HG02678 (cell line): ENCODE results near the gene LGALS1.
"Not testable (repeated sequence)": the region's sequence is repeated elsewhere in the genome, so short reads cannot be mapped to it uniquely, and the experiment has no call there.

ENCODE experiments used
- ATAC-seq: cut with Tn5 transposase; IDR thresholded peaks from one replicate; pipeline ENCODE4 v1.9.1; 2021; ENCODE audit warnings: mild to moderate bottlenecking, moderate library complexity; ENCODE audit not compliant: unreplicated experiment

LGALS1 gene

DNA sequence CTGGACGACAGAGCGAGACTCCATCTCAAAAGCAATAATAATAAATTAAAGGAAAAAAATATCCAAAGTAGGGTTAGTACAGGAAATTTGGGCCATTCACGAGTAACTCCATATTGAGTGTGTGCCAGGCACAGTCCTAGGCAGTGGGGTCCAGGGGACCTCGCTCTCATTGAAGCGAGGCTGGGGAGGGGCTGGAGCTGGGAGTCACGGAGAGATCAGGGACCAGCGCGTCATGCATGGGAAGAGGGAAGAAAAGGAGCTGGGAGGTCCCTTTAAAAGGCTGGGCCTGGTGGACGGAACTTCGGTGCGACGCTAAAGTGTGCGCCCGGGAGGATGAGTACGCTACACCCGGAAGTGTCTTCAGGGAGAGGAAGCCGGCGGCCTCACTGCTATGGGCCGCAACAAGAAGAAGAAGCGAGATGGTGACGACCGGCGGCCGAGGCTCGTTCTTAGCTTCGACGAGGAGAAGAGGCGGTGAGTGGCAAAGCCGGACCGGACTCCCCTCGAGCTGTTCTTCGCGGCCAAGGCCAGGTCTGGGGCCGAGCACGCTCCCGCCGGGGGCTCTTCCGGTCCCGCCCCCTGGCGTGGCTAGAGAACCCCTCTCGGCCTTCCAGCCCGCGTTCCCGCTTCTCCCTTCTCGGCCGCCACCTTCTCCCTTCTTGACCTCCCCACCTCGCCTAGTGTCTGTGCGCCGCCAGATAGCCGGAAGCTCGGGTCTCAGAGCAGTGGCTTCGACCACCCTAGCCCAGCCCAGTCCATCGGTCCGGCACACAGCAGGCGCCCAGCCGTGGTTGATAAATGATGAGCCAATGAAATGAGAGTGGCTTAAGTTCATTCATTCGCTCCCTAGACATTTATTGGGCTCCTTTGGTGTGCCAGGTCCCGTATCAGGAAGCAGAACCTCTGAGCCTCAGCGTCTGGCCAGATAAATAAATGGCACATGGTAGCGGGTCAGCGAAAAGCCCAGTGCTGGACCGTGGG, 10.9 kb downstream of the LGALS1 start, which contains the start of gene NOL12:
NOL12 (plus strand) TSS at position 342 of the 981 bp plus-strand sequence; CDS start at position 392, 50 bp downstream.
- peak; percentile 87 for ATAC-seq

GRCh38 chr22:37690407-37690806, 15.0 kb downstream of the LGALS1 start:
- ATAC-seq = no peak

DNA sequence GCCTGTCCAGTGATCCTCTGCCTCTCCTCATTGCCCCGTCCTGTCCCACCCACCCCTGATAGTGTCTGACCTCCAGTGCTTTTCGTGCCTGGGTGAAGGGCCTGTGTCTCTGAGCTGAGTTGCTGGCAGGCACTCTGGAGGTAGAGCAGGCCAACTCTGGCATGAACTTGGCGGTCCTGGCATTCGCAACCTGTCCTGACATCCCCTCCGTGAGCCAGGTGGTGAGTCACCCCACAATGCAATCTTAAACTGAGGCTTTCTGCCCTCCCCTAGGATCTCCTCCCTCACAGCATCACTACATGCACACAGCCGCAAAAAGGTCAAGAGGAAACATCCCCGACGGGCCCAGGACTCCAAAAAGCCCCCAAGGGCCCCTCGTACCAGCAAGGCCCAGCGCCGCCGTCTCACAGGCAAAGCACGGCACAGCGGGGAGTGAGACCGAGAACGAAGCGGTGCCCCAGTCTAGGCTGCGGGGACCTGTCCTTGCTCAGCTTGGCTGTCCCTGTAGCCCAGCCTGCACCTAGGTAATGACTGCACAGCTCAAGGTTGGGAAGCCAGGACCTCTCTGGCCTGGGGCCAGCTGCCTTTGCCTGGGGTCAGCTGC, 15.6 kb downstream of the LGALS1 start:
- ATAC-seq = no peak

GRCh38 chr22:37692627-37693285, 17.3 kb downstream of the LGALS1 start:
- ATAC-seq = no peak

GRCh38 chr22:37694131-37694530, 18.7 kb downstream of the LGALS1 start:
- ATAC-seq = not testable (repeated sequence)

GRCh38 chr22:37696260-37696656, 20.8 kb downstream of the LGALS1 start:
- not testable (repeated sequence) for ATAC-seq

DNA sequence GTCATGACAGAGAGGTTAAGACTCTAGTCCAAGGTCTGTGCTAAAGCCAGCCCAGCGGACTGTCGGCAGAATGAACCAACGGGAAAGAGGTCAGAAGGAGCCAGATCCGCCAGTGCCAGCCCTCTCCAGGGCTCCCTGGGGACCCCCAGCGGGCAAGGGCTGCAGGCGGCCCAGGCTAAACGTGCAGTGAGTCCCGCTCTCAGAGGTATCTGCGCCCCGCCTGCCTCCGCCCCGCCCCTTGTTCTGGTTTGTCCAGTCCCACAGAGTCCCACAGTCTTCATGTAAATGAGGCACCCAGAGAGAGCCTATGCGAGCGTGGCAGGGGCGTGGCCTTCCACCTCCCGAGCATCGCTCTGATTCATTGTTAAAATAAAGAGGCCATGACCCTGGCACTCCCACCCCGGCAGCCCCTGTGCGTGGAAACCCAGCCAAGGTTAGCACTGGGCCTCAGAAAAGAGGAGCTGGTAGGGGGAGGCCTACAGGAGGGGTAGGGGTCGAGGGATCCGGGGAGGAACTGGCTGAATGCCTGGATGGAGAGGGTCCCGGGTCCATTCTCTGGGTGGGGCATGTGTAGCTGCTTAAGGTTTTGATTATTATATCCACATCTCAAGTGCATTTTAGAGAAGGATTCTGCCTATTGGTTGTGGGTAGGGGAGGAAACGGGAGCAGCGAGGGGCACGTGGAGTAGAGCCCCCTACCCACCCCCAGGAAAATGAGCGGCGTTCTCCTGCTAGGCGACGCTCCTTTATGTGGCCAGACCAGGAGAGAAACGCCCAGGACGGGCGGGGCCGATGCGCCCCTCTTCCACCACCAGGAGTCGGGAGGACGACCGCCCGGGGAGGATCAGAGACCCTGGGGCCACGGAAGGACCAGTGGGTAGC, 21.5 kb downstream of the LGALS1 start, which contains the start of gene TRIOBP:
TRIOBP (plus strand) TSS at position 392 of the 881 bp plus-strand sequence. CDS start 4,318 bp downstream, outside the sequence.
- peak; percentile 94 for ATAC-seq

DNA sequence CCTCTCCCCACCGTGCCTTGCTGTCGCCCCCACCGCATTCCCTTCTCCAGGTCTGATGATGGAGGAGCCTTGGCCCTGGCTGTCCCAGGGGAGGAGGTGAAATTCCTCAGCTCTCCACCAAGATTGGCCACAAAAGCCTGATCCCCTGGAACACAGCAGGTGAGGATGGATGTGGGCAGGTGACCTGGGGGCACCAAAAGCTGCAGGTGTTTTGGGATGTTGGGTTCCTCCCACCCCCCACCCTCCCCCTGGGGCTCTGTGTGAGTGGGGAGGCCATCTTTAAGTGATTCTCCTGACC, 22.1 kb downstream of the LGALS1 start:
- ATAC-seq = no peak

- no peak for ATAC-seq
Measured at GRCh38 chr22:37701141-37701786, 25.8 kb downstream of the LGALS1 start.

DNA sequence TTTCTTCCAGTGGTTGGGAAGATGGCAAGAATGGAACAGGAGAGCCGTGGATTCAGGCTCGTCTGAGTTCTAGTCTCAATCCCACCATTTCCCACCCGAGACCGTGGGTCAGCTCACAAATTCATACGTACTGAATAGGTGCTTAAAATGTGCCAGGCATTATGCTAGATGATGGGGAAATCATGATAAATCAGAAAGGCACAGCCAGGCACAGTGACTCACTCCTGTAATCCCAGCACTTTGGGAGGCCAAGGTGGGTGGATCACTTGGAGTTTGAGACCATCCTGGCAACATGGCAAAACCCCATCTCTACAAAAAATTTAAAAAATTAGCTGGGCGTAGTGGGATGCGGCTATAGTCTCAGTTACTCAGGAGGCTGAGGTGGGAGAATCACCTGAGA, 28.5 kb downstream of the LGALS1 start:
- ATAC-seq = no peak

DNA sequence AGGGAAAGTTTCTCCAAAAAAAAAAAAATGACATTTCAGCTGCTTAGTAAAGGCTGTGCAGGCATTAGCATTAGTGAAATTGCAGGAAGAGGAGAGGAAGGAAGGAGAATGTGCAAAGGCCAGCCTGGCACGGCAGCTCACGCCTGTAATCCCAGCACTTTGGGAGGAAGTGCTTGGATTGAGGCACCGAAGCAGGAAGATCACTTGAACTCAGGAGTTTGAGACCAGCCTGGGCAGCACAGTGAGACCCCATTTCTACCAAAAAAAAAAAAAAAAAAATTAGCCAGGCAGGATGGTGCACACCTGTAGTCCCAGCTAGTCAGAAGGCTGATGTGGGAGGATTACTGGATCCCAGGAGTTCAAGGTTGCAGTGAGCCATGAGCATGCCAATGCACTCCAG, 29.2 kb downstream of the LGALS1 start:
- ATAC-seq = no peak

DNA sequence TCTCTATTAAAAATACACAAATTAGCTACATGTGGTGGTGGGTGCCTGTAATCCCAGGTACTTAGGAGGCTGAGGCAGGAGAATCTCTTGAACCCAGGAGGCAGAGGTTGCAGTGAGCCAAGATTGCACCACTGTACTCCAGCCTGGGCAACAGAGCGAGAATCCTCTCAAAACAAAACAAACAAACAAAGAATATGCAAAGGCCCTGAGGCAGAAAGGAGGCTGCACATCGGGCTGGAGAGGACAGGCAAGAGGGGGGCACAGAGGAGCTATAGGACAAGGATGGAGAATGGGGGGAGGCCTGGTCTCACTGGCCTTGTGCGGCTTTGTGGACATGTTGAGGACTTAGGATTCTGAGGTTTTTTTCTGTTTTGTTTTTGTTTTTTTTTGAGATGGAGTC, 29.8 kb downstream of the LGALS1 start:
- no peak for ATAC-seq

DNA sequence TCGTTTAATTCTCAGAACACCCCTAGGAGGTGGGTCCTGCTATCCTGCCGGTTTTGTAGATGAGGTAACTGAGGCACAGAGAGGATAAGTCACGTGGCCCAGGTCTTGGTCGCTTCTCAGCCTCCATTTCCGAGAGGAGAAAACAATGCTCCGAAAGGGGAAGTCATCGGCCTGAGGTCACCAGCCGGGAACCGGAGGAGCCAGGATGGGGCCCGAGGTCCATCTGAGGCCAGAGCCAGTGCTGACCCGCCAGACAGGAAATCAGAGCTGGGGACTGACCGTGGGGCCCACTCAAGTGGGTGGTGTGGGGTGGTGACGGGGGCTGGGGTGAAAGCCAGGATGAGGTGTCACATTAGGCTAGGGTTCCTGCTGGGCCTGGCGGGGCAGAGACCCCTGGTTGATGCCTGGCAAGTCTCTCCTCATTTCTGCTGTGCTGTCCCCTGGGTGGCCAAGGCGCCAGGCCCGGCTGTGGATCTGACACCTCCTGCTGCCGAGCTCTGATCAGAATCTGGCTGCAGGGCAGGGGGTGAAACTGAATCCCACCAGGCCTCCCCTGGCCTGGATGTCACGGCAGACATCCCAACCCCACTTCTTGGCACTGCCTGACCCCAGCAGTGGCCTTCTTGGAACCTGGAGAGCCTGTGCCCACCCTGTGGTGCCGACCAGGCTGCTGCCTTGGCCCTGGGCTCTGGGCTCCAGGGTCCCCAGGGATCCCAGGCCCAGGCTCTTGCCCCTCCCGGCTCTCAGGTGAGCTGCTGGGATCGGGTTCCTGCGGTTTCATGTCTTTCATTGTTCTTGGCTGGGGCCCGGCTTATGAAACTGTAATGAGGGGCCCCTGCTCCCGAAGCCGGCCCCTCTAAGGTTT, 33.4 kb downstream of the LGALS1 start:
- no peak for ATAC-seq

DNA sequence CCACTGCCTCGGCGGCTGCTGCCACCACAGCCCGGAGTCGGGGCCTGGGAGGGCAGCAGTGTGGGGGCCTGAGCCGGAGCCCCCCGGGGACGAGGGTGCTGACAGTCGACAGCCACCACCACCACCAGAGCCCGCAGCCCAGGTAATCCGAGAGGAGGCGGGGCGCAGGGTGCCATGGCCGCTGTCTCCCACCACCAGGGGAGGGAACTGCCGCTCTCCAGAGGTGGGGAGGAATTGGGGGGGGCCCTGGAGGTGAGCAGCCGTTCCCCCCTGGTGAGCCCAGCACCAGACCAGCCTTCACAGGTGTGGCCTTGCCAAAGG, 34.0 kb downstream of the LGALS1 start:
- no peak for ATAC-seq

DNA sequence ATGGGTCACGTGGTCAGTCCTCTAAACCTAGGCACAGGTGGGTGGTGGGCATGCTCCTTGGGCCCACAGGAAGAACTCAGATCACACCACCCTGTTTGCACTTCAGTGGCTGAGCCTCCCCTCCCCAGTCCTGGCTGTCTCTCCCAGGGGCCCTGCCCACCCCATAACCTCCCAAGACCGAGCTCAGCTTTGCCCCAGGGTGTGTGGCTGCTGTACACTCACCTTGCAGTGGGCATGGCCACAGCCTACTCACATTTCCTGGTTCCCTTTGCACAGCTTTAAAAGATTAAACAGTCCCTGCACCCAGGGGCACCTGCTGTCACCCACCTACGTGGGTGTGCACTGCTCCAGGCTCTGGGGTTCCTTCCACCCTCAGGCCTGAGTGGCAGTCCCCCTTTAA, 35.2 kb downstream of the LGALS1 start:
- ATAC-seq = no peak

DNA sequence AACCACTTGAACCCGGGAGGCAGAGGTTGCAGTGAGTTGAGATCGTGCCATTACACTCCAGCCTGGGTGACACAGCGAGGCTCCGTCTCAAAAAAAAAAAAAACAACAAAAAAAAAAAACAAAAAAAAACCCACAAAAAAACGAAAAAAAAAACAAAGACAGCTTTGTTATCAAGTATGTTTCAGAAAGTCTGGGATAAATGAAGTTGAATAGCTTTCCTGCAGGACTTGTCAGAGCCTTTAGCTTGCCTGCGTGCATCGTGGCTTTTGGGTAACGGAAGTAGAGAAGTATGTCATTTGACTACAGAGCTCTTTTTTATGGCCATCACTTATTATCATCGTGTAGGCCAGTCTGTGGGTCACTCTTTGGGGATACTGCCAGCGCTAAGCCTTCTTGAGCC, 36.1 kb downstream of the LGALS1 start:
- ATAC-seq = no peak

GRCh38 chr22:37713761-37714160, 38.3 kb downstream of the LGALS1 start:
- ATAC-seq = no peak

- ATAC-seq = no peak
Measured at GRCh38 chr22:37714634-37715033, 39.2 kb downstream of the LGALS1 start.

DNA sequence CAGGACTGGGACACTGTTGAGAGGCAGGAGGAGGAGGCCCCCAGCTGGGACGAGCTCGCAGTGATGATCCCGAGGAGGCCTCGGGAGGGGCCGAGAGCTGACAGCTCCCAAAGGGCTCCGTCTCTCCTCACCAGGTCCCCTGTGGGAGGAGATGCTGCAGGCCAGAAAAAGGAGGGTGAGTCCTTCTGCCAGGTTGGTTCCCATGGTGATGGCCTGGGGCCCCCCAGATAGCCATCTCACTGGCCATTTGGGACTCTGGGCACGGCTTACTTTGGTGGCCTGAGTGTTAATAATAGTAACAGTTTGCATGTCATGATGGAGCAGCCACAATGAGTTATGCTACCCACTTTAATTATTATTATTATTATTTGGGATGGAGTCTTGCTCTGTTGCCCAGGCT, 40.3 kb downstream of the LGALS1 start:
- no peak for ATAC-seq
